Middle frontal gyrus (tissue), 1 donor: ENCODE data around the gene ZCCHC24.

Experiments used
- DNase-seq: peaks from one replicate; pipeline ENCODE4 v3.0.0-alpha.2; 2015; ENCODE audit warnings: low spot score; ENCODE audit errors: extremely low spot score

ZCCHC24 gene

GRCh38 chr10:79385804-79386531 lies 59.5 kb downstream of the ZCCHC24 start:
- DNase-seq, result no peak

GRCh38 chr10:79385392-79385795 lies 60.0 kb downstream of the ZCCHC24 start:
- no peak for DNase-seq

GRCh38 chr10:79384773-79385391 lies 60.5 kb downstream of the ZCCHC24 start:
- DNase-seq, result no peak

DNA sequence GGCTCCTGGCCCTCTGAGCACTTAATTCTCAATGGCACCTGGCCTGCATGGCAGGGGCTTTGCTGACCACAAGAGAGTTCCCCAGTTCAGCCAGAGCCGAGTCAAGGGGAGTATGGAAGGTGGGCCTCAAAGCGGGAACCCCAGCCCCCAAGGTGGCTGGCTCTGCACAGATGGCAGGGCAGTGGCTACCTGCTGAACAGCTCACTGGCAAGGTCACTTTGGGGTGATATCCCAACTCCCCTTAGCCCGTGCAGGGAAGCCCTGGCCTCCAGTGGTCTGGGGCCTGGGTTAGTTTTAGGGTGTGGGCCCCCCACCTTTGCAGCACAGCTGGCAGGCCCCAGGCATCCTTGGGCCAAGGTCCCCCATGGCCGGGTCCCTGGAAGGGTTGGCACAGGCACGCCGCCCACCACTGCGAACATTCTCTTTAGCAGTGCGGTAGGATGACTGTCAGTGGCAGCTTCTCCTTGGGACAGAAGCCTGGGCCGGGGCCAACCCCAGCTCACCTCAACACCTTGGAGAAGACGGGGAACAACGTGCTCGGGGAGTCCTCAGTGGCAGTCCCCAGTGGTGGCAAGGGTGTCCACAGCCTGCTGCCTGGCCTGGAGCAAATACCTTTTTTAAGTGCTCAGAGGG lies 61.3 kb downstream of the ZCCHC24 start:
- no peak for DNase-seq

GRCh38 chr10:79382491-79382941 lies 62.9 kb downstream of the ZCCHC24 start:
- DNase-seq, result no peak

GRCh38 chr10:79381804-79382221 lies 63.6 kb downstream of the ZCCHC24 start:
- no peak for DNase-seq

- no peak for DNase-seq
These were observed 64.3 kb downstream of the ZCCHC24 start for GRCh38 chr10:79380946-79381721.

GRCh38 chr10:79380125-79380945 lies 65.1 kb downstream of the ZCCHC24 start:
- no peak for DNase-seq

- no peak for DNase-seq
These were observed 65.8 kb downstream of the ZCCHC24 start for GRCh38 chr10:79379512-79380124.

DNA sequence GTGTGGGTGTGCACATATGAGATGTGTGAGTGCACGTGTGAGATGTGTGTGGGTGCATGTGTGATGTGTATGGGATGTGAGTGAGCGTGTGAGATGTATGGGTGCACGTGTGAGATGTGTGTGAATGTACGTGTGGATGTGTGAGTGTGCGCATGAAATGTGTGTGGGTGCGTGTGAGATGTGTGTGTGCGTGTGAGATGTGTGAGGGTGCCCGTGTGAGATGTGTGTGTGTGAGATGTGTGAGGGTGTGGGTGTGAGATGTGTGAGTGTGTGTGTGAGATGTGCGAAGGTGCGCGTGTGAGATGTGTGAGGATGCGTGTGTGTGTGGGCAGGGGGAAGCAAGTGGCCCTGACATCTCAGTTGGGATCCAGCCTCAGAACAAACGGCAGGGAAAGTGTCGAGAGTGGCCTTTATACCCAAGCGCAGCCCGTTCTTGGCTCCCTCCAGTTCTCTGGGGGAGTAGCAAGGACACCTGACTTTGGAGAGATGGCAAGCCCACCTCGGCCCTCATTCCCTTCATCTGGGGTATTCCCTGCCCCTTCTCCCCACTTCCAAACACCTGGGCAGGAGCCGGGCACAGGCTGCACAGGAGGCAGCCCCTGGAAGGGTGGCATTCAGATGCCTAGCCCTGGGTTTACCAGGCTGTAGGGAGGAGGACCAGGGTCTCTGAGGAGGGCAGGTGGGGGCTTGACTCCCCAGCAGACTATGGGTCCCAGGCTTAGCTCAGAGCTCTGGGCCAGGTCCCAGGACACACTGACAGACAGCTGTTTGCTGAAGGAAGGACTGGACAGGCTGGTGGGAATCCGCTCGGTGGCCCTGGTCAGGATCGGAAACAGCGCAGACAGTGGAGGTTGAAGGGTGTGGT lies 66.5 kb downstream of the ZCCHC24 start:
- no peak for DNase-seq

DNA sequence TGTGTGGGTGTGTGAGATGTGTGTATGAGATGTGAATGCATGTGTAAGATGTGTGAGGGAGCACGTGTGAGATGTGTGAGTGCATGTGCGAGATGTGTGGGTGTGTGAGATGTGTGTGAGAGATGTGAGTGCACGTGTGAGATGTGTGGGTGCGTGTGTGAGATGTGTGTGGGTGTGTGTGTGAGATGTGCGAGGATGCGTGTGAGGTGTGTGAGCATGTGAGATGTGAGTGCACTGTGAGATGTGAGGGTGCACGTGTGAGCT lies 67.1 kb downstream of the ZCCHC24 start:
- DNase-seq, result no peak

DNA sequence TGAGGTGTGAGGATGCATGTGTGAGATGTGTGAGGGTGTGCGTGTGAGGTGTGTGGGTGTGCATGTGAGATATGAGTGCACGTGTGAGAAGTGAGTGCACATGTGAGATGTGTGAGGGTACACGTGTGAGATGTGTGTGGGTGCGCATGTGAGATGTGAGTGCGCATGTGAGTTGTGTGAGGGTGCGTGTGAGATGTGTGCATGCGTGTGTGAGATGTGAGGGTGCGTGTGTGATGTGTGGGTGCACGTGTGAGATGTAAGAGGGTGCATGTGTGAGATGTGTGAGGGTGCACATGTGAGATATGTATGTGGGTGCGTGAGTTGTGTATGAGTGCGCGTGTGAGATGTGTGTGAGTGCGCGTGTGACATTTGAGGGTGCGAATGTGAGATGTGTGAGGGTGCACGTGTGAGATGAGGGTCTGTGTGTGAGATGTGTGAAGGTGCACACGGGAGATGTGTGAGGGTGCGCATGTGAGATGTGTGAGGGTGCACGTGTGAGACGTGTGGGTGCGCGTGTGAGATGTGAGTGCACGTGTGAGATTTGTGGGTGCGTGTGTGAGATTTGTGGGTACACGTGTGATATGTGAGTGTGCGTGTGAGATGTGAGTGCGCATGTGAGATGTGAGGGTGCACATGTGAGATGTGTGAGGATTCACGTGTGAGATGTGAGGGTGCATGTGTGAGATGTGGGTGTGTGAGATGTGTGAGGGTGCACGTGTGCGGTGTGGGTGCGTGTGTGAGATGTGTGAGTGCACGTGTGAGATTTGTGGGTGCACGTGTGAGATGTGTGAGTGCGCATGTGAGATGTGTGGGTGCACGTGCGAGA lies 67.7 kb downstream of the ZCCHC24 start:
- DNase-seq, result no peak

- DNase-seq, result no peak
These were observed 68.5 kb downstream of the ZCCHC24 start for GRCh38 chr10:79376751-79377556.

DNA sequence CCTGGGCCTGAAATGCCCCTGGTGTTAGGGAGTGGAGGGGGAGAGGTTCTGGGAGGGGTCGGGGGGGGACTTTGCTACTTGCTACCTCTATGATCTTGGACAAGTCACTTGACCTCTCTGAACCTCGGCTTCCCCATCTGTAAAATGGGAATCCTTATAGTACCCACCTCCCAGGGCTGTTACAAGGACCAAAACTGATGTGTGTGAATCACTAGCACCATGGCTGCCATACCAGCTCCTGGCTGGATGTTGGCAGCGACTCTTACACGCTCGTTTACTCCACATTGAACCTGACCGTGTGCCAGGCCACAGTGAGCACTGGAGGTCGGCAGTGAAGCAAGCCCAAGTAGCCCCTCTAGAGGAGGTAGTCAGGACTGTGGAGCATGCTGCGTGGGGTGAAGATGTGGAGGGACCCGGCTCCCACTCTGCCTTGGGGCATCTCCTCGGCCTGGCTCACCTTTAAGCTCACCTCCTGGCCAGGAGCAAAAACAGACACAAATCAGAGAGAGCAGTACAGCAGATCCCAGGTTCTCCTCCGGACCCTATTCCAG lies 69.3 kb downstream of the ZCCHC24 start:
- DNase-seq, result no peak

DNA sequence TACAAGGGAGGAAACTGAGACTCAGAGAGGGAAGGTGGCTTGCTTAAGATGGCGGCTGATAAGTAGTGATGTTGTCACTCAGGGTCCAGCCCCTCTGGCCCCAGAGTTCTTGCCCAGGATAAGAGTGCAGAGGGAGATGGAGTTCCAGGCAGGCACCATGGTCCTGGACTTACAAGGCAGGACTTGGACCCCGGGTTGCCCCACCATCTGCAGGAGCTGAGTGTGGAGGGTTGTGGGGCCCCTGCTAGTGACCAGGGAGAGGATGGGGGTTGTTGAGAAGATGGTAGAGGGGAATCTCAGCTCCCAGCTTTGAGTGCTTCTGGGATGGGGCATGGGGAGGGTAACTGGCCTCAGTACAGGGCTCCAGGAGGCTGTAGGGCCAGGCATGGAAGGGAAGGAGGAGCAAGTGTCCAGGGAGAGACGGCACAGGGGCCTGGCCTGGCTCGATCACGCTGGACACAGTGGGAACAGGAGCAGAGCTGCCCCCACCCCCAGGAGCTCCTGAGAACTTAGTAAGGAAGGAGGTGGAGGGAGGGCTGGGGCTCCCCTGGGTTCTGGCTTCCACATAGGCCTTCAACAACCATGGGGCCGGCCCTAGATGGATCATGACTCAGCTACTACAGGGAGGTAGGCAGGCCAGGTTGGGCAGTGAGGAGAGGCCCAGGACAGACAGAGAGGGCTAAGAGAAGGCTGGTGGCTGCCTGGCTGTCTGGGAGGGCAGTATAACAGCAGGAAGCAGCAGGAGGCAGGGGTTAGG lies 69.9 kb downstream of the ZCCHC24 start:
- DNase-seq, result no peak

GRCh38 chr10:79374312-79375191 lies 70.9 kb downstream of the ZCCHC24 start:
- DNase-seq, result peak; percentile 75
